Astrocyte of the cerebellum (primary cell): Measurements from ENCODE around the gene SYNJ2.

Experiments used
- DNase-seq: peaks from one replicate; pipeline ENCODE4 v3.0.0-alpha.2; 2011; ENCODE audit warnings: low read depth
- H3K4me3 ChIP-seq: 2 replicates; pipeline ENCODE4 v1.5.1; 2011; ENCODE audit warnings: mild to moderate bottlenecking, low read depth, low read length, moderate library complexity
- CTCF ChIP-seq: IDR thresholded peaks from 2 replicates; pipeline ENCODE4 v1.5.1; 2012; ENCODE audit warnings: low read length, low read depth, moderate library complexity, mild to moderate bottlenecking; ENCODE audit errors: missing control alignments
- in situ Hi-C: cut with HindIII; loops from 2 replicates; pipeline ENCODE4 v1.10.0; 2017; ENCODE audit warnings: low sequenced_read_pairs

The SYNJ2 gene

GRCh38 chr6:158030380-158031300 lies 49.0 kb downstream of the SYNJ2 start:
- in situ Hi-C loops, result no loop called here
- no peak overlapping the region for H3K4me3 ChIP-seq
- no peak for TF ChIP-seq CTCF
- DNase-seq, result no peak

- no peak for TF ChIP-seq CTCF
- in situ Hi-C loops, result no loop called here
- peak; percentile 80 for DNase-seq
- H3K4me3 ChIP-seq, result no peak overlapping the region
These were observed 50.0 kb downstream of the SYNJ2 start for GRCh38 chr6:158031381-158032353.

- TF ChIP-seq CTCF, result no peak
- no peak overlapping the region for H3K4me3 ChIP-seq
- in situ Hi-C loops, result no loop called here
- no peak for DNase-seq
These were observed 50.7 kb downstream of the SYNJ2 start for GRCh38 chr6:158032354-158032733.

- in situ Hi-C loops, result no loop called here
- H3K4me3 ChIP-seq, result no peak overlapping the region
- no peak for DNase-seq
- no peak for TF ChIP-seq CTCF
These were observed 51.6 kb downstream of the SYNJ2 start for GRCh38 chr6:158033077-158033750.

GRCh38 chr6:158033751-158034702 lies 52.4 kb downstream of the SYNJ2 start:
- in situ Hi-C loops, result no loop called here
- TF ChIP-seq CTCF, result no peak
- no peak for DNase-seq
- H3K4me3 ChIP-seq, result no peak overlapping the region
